DOHH2 (cell line): ENCODE measurements around the gene PTK7.

Source experiments
- H3F3A ChIP-seq: fragments of 200-600 bp; sonication (generic), shearing (Covaris generic); 2 replicates; pipeline ENCODE4 v1.6.0; 2016; ENCODE audit warnings: antibody characterized with exemption, mild to moderate bottlenecking; ENCODE audit not compliant: control insufficient read depth, insufficient read depth
- H3K27ac ChIP-seq: fragments of 200-600 bp; sonication (generic); 2 replicates; pipeline ENCODE4 v1.5.1; 2014; ENCODE audit warnings: low read depth, mild to moderate bottlenecking, low read length, moderate library complexity
- H3K27me3 ChIP-seq: fragments of 200-600 bp; sonication (generic); 2 replicates; pipeline ENCODE4 v1.6.1; 2014; ENCODE audit warnings: mild to moderate bottlenecking, low read length, mixed read lengths; ENCODE audit not compliant: control insufficient read depth
- H3K36me3 ChIP-seq: fragments of 200-600 bp; sonication (generic); 2 replicates; pipeline ENCODE4 v1.6.1; 2014; ENCODE audit warnings: mild to moderate bottlenecking, low read length, moderate library complexity, mixed read lengths; ENCODE audit not compliant: control insufficient read depth
- H3K4me1 ChIP-seq: fragments of 200-600 bp; sonication (generic); 2 replicates; pipeline ENCODE4 v1.6.1; 2014; ENCODE audit warnings: mild to moderate bottlenecking, low read length, mixed read lengths; ENCODE audit not compliant: control insufficient read depth
- H3K4me2 ChIP-seq: fragments of 200-600 bp; sonication (generic); 2 replicates; pipeline ENCODE4 v1.6.0; 2014; ENCODE audit warnings: mild to moderate bottlenecking, low read length, moderate library complexity
- H3K4me3 ChIP-seq: fragments of 200-600 bp; sonication (generic); 2 replicates; pipeline ENCODE4 v1.5.1; 2014; ENCODE audit warnings: mild to moderate bottlenecking, low read length, mixed read lengths
- H3K79me2 ChIP-seq: fragments of 200-600 bp; sonication (generic); 2 replicates; pipeline ENCODE4 v1.6.1; 2014; ENCODE audit warnings: mild to moderate bottlenecking, low read length, mixed read lengths; ENCODE audit not compliant: control insufficient read depth
- H3K9me2 ChIP-seq: fragments of 200-600 bp; sonication (generic); replicated peaks from 2 replicates; pipeline ENCODE4 v1.6.1; 2014; ENCODE audit warnings: mild to moderate bottlenecking, low read length, mixed read lengths; ENCODE audit not compliant: control insufficient read depth
- H3K9me3 ChIP-seq: fragments of 200-600 bp; sonication (generic); 2 replicates; pipeline ENCODE4 v1.6.1; 2014; ENCODE audit warnings: antibody characterized with exemption, low read length, mixed read lengths; ENCODE audit not compliant: control insufficient read depth, insufficient read depth
- H4K20me1 ChIP-seq: fragments of 200-600 bp; sonication (generic); 2 replicates; pipeline ENCODE4 v1.6.0; 2014; ENCODE audit warnings: low read depth, mild to moderate bottlenecking, antibody characterized with exemption, low read length, moderate library complexity; ENCODE audit not compliant: control insufficient read depth, insufficient read depth
- CTCF ChIP-seq: fragments of 200-600 bp; sonication (generic); IDR thresholded peaks from one replicate; pipeline ENCODE4 v1.5.1; 2014; ENCODE audit warnings: antibody characterized with exemption, mild to moderate bottlenecking, low read depth, low read length; ENCODE audit not compliant: poor library complexity, severe bottlenecking
- EZH2phosphoT487 ChIP-seq: fragments of 200-600 bp; sonication (generic); IDR thresholded peaks from 2 replicates; pipeline ENCODE4 v1.6.1; 2017; ENCODE audit warnings: borderline replicate concordance, mild to moderate bottlenecking, antibody characterized with exemption, low read length, moderate library complexity, mixed read lengths

Gene PTK7

GRCh38 chr6:43125119-43125518 is 49.0 kb downstream of the PTK7 start:
- Histone ChIP-seq H3F3A (no peaks in the 10 kb centered on the region), H3K4me1 (no peaks in the 10 kb centered on the region), H3K27ac (no peak overlapping the region), H3K9me3 (no peaks in the 10 kb centered on the region), H3K79me2 (no peaks in the 10 kb centered on the region), H3K27me3 (peaks cover 5% of the 10 kb centered on the region; the same call in 1 of the 2 replicates), H3K4me3 (no peak overlapping the region), H3K36me3 (no peaks in the 10 kb centered on the region), H3K4me2 (no peak overlapping the region), H4K20me1 (no peaks in the 10 kb centered on the region; the same call in 1 of the 2 replicates), H3K9me2 (no peaks in the 10 kb centered on the region)
- TF ChIP-seq CTCF = no peak
- no peak for TF ChIP-seq EZH2phosphoT487

GRCh38 chr6:43125555-43125954 is 49.4 kb downstream of the PTK7 start:
- H3K79me2 ChIP-seq = no peaks in the 10 kb centered on the region
- H3K9me3 ChIP-seq = no peaks in the 10 kb centered on the region
- no peak overlapping the region for H3K4me3 ChIP-seq
- H3K4me1 ChIP-seq = no peaks in the 10 kb centered on the region
- no peaks in the 10 kb centered on the region for H3K9me2 ChIP-seq
- no peak for TF ChIP-seq EZH2phosphoT487
- TF ChIP-seq CTCF = no peak
- peaks cover 1% of the 10 kb centered on the region; the same call in 1 of the 2 replicates for H3K27me3 ChIP-seq
- no peaks in the 10 kb centered on the region; the same call in 1 of the 2 replicates for H4K20me1 ChIP-seq
- H3F3A ChIP-seq = no peaks in the 10 kb centered on the region
- H3K27ac ChIP-seq = no peak overlapping the region
- H3K36me3 ChIP-seq = no peaks in the 10 kb centered on the region
- H3K4me2 ChIP-seq = no peak overlapping the region

- TF ChIP-seq CTCF (no peak), EZH2phosphoT487 (no peak)
- H3K4me3 ChIP-seq = no peak overlapping the region
- no peak overlapping the region for H3K4me2 ChIP-seq
- no peaks in the 10 kb centered on the region for H3K79me2 ChIP-seq
- no peaks in the 10 kb centered on the region for H3K27me3 ChIP-seq
- no peak overlapping the region for H3K27ac ChIP-seq
- no peaks in the 10 kb centered on the region for H3K36me3 ChIP-seq
- H3K9me2 ChIP-seq = no peaks in the 10 kb centered on the region
- H3F3A ChIP-seq = no peaks in the 10 kb centered on the region
- no peaks in the 10 kb centered on the region for H4K20me1 ChIP-seq
- no peaks in the 10 kb centered on the region for H3K4me1 ChIP-seq
- no peaks in the 10 kb centered on the region for H3K9me3 ChIP-seq
These were observed 51.1 kb downstream of the PTK7 start for GRCh38 chr6:43127180-43127579.

GRCh38 chr6:43127877-43128276 is 51.8 kb downstream of the PTK7 start:
- H3K27me3 ChIP-seq = no peaks in the 10 kb centered on the region
- H3K4me2 ChIP-seq = no peak overlapping the region
- no peaks in the 10 kb centered on the region for H3F3A ChIP-seq
- TF ChIP-seq EZH2phosphoT487 = no peak
- H3K36me3 ChIP-seq = no peaks in the 10 kb centered on the region
- no peaks in the 10 kb centered on the region for H3K4me1 ChIP-seq
- no peaks in the 10 kb centered on the region for H4K20me1 ChIP-seq
- H3K9me3 ChIP-seq = no peaks in the 10 kb centered on the region
- H3K79me2 ChIP-seq = no peaks in the 10 kb centered on the region
- no peaks in the 10 kb centered on the region for H3K9me2 ChIP-seq
- H3K27ac ChIP-seq = no peak overlapping the region
- no peak overlapping the region for H3K4me3 ChIP-seq
